HuH-7 (cell line): ENCODE measurements around the gene NDUFA8.
A peak's percentile ranks its signal among the peaks of the same experiment; 100 is the strongest.

Experiments
- DNase-seq: peaks from one replicate; pipeline ENCODE4 v3.0.0; 2011; ENCODE audit warnings: low spot score

The NDUFA8 gene

DNA sequence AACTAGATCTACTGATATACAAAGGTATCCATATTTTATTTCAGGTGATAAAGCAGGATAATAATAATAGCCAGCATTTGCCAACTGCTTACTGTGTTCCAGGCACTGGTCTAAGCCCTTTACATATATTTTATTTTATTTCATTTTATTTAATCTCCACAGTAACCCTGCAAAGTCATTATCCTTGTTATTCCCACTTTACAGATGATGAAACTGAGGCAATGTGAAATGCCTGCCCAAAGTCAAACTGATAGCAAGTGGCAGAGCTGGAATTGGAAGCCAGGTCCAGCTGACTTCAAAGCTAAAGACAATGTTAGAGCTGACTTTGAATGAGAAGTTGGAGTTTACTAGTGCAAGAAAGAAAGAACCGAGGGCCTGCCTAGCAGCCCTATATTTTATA lies 25.0 kb upstream of the NDUFA8 start:
- DNase-seq = no peak

DNA sequence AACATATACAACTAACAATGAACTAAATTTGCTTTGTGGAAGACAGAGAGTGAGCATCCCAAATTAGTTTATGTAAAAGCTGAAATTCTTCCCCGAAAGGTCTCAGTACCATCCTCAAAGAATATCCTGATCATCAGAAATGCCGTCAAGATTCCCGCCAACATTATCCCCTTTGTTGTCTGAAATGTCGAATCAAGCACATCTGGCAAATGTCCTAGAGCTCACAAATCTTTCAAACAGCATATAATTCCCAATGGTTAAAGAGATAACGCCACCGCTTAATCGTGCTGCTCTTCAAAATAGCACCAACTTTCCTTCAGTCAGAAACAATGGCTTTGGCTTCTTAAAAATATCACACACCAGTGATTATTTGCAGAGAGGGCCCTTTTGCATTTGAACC lies 23.9 kb upstream of the NDUFA8 start:
- no peak for DNase-seq

DNA sequence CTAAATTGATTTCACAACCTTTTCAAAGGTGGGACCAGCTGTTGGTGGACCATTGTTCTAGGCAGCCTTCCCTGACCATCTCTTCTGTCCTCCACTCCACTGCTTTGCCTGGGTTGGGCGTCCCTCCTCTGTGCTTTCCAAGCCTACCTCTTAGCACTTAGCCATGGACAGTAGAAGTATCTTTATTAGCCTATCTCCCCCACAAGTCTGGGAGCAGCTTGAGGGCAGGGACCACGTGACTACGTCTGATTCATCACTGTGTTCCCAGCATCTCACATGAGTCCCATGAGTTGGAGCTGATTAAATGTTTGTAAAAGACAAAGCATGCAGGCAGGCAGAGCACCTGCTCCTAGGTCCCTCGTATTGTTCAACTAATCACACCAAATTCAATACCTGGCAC lies 21.1 kb upstream of the NDUFA8 start:
- DNase-seq = no peak

DNA sequence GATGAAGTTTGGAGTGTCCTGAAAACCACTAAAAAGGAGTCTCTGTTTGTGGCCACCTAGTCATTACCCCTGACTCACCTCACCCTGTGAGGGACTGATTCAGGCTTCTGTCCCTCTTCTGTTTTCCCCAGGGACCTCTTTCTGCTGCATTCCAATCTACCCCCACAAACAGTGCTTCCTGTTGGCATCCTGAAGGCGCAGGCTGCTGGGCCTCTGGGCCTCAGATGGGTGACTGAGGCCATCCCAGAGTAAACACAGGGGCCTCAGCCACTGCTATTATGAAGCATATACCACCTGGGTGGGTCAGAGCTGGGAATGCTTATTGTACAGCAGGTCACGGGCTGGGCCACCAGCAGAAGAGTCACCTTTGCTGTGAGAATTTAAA lies 20.1 kb upstream of the NDUFA8 start:
- DNase-seq = peak; percentile 40

DNA sequence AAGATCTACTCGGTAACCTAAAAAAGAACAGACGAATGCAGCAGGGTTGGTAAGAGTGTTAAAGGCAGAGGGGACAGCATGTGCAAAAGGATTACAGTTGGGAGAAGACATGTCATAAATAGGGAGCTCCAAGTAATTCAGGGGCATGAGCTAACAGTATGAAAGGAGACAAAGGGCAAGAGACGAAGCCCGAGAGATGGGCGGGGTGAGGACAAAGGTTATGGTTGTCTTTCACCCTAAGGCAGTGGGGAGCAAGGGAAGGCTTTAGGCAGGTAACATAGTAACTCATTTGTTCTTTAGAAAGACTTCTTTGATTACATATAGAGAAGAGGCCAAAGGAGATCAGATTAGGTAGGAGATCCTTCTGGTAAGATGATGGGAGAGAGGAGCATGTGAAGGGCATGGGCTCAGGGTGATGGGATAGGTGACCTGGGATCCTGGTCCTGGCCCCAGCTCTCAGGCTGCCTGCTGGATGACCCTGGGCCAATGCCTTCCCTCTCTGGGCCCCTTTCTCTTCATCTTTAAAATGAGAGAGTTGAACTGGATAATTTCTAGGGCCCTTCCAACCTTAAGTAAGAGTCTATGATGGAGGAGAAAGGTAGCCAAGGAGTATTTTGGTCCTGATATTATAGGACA lies 19.6 kb upstream of the NDUFA8 start:
- DNase-seq = no peak

DNA sequence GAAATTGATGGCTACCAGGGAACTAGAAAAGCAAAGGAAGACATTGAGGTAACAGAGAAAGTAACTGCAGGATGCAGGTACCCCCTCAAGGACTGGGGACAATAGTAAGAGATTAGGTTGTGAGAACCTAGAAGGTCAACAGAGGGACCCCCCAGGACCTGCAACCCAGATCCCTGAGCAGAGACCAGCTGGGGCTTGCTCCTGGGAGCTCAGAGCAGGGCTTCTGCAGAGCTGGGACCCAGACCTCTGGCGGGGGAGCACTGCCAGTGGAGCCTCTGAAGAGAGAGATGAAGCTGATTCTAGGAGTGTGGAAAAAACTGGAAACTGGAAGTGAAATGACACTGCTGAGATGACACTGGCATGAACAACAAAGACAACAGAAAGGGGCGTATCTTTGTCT lies 17.3 kb upstream of the NDUFA8 start:
- DNase-seq = no peak

DNA sequence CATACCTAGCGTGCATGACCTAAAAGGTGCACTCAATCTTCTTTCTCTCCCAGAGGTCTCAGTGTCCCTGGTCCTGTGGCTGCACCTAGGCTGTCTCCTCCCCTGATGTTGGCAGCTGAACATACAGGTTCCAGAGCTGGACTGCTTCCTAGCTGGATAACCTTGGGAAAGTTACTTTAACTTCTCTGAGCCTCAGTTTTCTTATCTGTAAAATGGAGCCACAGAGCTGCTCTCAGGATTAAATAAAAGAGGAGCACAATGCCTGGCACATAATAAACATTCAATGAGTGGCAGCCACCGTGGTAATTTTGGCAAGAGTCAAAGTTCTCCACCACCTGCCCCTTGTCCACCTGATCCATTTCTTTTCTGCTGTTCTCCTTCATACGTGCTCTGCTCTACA lies 14.1 kb upstream of the NDUFA8 start:
- DNase-seq = no peak

DNA sequence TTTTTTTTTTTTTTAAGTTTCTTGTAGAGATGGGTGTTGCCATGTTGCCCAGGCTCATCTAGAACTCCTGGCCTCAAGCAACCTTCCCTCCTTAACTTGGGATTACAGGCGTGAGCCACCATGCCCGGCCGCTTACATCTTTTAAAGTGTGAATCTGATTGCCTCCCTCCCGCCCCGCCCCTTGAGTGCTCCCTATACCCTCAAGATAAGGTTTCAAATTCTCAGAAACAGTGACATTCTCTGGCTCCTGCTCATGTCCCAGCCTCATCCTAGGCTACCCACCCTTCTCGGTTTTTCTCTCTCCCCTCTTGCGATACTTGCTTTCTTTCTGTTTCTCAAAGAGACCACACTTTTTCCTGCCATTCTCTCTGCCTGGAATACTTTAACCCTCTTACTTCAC lies 12.6 kb upstream of the NDUFA8 start:
- no peak for DNase-seq

DNA sequence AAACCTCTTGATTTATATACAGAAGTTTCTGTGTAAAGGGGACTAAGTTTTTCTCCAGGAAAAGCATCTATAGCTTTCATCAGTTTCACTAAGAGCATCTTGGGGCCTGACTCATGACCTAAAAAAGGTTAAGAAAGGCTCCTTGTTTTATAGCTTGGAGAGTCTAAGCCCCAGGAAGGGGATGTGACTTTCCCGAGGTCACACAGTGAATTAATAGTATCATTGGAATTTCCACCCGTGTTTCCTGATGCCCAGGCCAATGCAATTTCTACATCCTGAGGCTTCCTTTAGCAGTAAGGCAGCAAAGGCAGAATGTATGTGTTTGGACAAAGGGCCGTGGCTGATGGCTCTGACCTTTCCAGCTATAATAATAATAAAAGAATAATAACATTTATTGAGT lies 8.8 kb upstream of the NDUFA8 start:
- no peak for DNase-seq

DNA sequence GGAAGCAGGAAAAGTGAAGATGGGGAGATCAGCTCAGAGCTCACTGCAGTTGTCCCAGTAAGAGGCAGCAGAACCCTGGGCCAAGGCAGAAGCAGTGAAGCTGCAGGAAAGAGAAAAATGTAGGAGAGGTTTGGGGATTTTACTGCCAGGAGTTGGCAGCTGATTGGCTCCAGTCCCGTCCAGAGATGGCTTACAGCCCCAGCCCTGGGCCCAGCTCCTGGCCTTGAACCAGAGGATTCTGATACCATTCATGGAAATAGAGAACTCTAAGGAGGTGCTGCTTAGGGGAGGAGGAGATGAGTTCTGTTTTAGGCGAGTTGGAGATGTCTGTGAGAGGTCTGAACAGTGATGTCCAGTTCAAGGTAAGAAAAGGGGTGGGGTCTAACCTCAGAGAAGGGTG lies 4.7 kb upstream of the NDUFA8 start:
- no peak for DNase-seq

DNA sequence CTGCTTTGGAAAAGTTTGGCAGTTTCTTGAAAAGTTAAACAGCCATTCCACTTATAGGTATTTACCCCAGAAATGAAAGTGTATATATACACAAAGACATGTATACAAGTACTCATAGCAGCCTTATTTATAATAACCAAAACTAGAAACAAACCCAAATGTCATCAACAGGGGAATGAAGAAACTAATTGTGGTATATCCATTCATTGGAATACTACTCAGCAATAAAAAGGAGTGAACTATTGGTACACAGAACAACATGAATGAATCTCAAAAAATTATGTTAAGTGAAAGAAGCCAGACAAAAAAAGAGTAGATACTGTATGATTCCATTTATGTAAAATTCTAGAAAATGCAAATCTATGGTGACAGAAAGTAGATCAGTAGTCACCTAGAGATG lies 2.8 kb upstream of the NDUFA8 start:
- DNase-seq = no peak

DNA sequence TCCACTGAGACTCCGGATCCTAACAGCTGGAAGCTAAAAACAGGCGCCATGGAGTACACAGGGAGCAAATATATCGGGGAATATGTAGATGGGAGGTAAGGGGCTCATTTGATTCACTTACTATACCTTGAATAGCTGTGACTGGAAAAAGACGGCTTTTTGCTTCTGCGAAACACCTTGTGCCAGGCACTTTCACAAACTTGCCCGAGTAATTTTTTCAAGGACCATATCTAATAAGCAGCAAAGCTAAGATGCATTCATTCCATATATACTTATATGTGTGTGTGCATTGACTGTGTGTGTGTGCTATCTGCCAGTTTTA lies 307 bp upstream of the NDUFA8 start:
- DNase-seq = no peak

DNA sequence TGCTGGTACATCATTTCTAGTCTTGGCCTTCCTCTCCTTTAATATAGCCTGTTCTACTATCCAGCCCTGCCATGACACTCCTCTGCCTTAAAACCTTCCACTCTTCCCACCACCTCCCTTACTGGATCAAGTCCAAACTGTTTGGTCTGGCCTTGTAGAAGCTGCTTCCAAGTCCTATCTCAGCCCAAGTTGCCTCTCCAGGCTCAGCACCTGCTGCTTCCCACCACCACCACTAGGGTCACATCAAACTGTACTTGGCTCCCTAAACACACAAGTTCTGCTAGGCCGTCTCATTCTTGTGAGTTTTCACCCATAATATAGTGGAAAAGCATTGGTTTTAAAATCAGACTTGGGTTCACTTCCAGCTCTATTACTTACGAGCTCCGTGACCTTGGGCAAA lies 1.4 kb downstream of the NDUFA8 start:
- DNase-seq = peak; percentile 61

DNA sequence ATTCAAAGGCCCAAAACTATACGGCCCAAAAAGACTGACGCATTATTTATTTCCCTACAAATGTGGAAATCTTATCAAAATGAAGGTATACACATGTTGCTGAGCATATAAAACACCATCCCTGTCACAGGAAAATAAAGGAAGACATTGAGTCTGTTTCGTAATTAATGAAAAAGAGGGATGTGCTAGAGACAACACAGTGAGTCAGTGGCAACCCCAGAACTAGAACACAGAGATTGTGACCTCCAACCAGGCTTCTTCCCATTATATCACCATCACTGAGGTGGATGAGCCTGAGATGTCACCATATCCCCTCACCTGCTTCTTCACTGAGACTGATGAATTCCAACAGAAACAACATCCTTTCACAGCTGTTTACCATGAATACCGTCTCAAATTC lies 3.8 kb downstream of the NDUFA8 start:
- no peak for DNase-seq

DNA sequence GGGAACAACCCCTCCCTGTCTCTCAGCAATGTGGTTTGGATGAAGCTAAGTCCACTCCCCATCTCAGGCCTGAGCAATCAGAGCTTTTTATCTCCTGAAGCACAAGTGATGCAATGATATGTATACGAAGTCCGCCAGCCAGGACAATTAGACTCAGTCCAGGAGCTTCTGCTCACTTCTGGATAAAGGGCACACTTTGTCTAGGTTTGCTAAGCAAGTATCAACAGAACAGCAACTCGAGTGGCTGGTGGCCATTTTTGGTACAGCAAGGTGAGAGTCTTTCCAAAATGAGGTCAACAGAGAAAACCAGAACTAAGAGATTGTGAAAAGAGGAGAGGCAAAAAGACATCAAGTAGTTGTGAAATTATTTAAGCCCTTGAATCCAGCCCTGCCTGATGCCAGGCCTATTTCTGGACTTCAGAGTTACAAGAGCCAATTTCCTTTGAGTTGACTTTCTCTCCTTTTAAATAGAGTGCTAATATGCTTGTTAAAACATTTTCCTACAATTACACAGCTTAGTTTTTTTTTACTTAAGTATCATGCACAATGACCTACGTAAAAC lies 8.2 kb downstream of the NDUFA8 start:
- no peak for DNase-seq

DNA sequence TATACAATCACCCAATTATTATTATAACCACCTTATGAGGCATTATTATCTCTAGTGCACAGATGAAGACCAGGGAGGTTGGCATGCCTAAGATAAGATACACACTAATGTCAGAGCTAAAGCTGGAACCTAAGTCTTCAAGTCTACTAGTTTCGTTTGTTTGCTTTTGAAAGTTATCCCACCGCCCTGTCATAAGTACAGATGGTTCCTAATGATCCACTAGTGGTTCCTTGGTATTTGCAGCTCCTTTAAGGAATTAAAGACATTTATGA lies 14.1 kb downstream of the NDUFA8 start:
- DNase-seq = no peak

DNA sequence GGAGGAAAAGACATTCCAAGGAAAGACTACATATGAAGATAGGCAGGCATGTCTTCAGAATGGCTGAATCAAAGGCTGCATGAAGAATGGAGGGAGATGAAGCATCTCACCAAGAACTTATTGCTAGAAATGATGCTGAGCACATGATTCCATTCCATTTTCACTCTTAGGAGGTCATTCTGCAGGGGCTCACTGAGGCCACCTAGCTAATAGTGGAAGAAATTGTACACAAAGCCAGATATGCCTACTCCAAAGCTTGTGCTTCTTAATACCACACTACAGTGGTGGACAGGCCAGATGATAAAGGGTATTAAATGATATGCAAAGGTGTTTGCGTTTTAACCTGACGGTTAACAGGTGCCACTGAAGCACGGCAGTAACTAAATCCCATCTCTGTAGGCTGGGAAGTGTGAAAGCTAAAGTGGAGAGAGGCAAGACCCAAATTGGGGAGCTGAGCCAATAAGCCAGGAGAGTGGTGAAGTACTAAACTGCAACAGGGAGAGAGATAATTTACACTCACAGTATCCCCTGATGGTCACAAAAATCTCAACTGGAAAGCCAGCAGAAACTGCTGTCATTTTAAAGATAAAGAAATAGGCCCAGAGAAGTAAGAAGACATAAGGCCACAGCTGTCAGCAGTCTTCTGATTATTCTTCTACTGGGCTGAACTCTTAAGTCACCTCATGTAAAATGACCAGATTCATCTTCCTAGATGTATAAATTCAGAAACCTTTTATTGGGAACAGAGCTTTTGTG lies 14.6 kb downstream of the NDUFA8 start:
- DNase-seq = no peak

DNA sequence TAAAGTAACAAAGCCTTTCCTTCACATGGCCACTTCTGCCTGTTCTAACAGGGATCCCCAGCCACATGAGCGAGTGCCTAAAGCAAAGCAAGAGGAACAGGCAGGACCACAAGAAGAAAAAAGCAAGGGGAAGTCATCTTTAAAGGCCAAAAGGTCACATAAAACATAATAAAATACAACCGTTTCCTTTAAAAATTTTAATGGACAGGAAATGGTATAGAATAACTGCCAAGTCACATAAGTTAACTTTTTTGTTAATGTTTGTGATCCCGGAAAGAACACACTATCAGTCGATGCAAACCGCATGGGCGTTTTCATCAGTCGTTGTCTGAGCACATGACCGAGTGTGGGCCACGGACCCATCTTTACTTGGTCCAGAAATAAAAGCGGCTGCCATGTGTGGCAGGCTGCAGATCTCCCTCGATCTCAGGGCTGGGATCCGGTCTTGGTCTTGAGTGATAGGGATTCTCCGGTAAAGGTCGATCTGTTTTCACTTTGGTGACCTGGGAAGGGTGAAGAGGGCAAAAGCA lies 15.6 kb downstream of the NDUFA8 start:
- no peak for DNase-seq

DNA sequence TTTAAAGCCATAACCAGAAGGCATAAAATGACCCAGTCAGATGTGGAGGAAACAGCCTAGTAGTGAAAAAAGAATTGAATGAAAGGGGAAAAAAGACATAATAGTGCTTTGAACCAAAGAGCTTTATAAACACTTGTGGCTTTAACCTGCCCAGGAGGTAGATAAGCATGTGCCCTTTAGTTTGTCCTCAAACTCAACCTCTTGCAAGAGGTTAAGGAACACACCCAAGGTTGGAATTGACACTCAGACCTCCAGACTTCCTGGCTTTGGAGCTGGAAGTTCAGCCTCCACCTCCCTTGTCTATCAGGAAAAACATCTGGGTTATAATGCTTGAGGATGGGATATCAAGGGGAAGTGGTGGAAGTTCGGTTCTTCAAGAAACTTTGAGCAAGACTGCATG lies 16.3 kb downstream of the NDUFA8 start:
- no peak for DNase-seq

DNA sequence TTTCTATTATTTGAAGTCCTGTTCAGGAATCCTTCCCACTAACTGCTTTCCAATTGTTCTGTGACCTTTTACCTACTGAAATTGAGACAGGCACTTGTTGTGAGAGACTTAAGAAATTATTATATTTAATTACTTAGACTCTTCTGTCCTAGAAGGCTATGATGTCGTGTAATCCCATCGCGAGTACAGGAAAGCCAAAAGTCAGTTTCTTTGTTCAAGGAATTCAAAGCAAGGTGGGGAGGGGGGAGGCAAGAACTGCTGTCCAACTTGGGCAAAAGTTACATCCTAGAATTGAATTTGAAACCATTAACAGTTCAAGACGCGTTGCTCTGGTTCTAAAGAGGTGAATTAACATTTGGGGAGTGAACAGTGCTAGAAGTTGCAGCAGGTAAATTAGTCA lies 17.9 kb downstream of the NDUFA8 start:
- no peak for DNase-seq

DNA sequence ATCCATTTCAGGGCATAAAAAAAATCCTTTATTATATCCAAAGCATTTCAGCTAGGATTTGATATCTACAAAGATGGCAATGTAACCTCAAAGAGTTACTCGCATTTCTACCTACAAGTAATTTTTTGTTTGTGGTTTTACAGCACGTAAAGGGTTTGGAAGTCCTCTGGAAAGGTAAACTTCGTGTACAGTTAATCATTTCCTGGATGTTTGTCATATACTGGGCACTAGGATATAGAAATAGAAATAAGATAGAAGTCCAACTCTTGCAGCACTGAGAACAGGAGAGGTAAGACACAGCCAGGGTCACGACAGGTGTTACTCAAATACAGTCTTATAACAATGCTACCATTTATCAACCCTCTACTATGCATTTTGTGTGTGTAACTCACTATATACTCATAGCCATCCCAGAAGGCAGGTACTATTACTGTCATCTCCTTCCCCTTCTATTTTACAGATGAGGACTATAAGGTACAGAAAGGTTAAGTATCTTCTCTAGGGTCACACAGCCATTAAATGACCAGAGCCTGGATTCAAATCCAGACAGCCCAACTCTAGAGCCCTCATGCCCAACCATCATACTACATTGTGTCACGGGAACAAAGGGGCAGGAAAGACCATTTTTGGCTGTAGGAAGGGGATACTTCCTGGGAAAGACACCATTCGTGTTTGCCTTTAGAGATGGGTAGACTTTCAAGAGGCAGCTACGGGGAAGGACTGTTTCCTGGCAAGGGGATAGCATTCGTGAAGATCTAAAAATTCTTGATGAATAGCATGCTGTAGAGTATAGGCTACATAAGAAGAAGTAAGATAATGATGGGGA lies 19.0 kb downstream of the NDUFA8 start:
- no peak for DNase-seq

DNA sequence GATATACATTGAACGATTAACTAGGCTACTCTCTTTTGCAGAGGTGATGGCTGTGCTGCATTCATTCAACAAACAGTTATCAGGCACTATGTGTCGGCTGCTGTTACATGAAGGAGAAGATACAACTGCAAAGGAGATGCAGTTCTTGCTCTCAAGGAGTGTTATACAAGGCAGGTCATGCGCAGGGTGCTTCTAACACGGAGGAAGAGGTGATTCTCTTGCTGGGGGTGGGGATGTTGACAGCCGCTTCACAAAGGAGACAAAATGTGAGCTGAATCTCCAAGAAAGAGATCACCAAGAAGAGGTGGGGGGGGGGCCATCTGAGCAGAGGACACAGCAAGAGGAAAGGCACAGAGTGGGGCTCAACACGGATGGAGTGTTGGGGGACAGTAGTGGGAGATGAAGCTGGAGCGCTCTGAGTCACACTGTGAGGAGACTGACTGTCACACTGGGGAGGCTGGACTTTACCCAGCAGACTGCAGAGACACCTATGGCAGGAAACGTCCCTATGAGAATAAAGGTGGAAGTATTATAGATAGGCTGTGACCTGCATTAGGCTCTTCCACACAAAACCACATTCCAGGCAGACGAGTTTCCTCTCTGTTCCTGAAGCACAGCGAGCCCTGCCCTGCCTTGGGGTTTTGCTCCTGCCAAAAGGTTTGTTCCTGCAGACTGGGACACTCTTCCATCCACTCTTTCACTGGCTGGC lies 20.9 kb downstream of the NDUFA8 start:
- no peak for DNase-seq

DNA sequence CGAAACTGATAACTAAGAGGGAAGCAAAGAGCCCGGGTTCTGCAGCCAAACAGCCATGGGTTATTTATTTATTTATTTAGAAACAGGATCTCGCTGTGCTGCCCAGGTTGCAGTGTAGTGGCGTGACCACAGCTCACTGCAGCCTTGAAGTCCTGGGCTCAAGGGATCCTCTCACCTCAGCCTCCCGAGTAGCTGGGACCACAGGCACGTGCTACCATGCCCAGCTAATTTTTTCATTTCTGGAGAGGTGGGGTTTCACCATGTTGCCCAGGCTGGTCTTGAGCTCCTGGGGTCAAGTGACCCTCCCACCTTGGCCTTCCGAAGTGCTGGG lies 24.1 kb downstream of the NDUFA8 start:
- DNase-seq = no peak
